Measurements from ENCODE around the gene PPM1H. TPM values are rescaled to one million over a fixed set of nuclear protein-coding genes. Genes with fewer than 3 reads are reported as not detected.
"Not testable (repeated sequence)": the region's sequence is repeated elsewhere in the genome, so short reads cannot be mapped to it uniquely, and the experiment has no call there.

PPM1H gene
- total RNA-seq, 1 donor from 2014 or later, result 7.2 TPM

GRCh38 chr12:62879228-62879627 lies 55.7 kb downstream of the PPM1H start:
- DNase-seq (ENCODE audit: extremely low read depth, low read depth, low spot score), result not testable (repeated sequence)

GRCh38 chr12:62878211-62878610 lies 56.7 kb downstream of the PPM1H start:
- no peak for DNase-seq (ENCODE audit: extremely low read depth, low read depth, low spot score)

GRCh38 chr12:62876938-62877548 lies 57.9 kb downstream of the PPM1H start:
- no peak for DNase-seq (ENCODE audit: extremely low read depth, low read depth, low spot score)

- DNase-seq (ENCODE audit: extremely low read depth, low read depth, low spot score), result no peak
Measured at GRCh38 chr12:62873826-62874448, 61.0 kb downstream of the PPM1H start.

- DNase-seq (ENCODE audit: extremely low read depth, low read depth, low spot score), result no peak
Measured at GRCh38 chr12:62873116-62873825, 61.7 kb downstream of the PPM1H start.

GRCh38 chr12:62868820-62869219 lies 66.1 kb downstream of the PPM1H start:
- no peak for DNase-seq (ENCODE audit: extremely low read depth, low read depth, low spot score)

- no peak for DNase-seq (ENCODE audit: extremely low read depth, low read depth, low spot score)
Measured at GRCh38 chr12:62866451-62867082, 68.4 kb downstream of the PPM1H start.

GRCh38 chr12:62865937-62866336 lies 69.0 kb downstream of the PPM1H start:
- DNase-seq (ENCODE audit: extremely low read depth, low read depth, low spot score), result no peak

- no peak for DNase-seq (ENCODE audit: extremely low read depth, low read depth, low spot score)
Measured at GRCh38 chr12:62865065-62865464, 69.9 kb downstream of the PPM1H start.

GRCh38 chr12:62862259-62862881 lies 72.6 kb downstream of the PPM1H start:
- DNase-seq (ENCODE audit: extremely low read depth, low read depth, low spot score), result no peak

- no peak for DNase-seq (ENCODE audit: extremely low read depth, low read depth, low spot score)
Measured at GRCh38 chr12:62861586-62861985, 73.4 kb downstream of the PPM1H start.

GRCh38 chr12:62860501-62861411 lies 74.2 kb downstream of the PPM1H start:
- DNase-seq (ENCODE audit: extremely low read depth, low read depth, low spot score), result no peak

GRCh38 chr12:62860020-62860419 lies 74.9 kb downstream of the PPM1H start:
- DNase-seq (ENCODE audit: extremely low read depth, low read depth, low spot score), result no peak

- no peak for DNase-seq (ENCODE audit: extremely low read depth, low read depth, low spot score)
Measured at GRCh38 chr12:62859321-62859737, 75.6 kb downstream of the PPM1H start.

- DNase-seq (ENCODE audit: extremely low read depth, low read depth, low spot score), result no peak
Measured at GRCh38 chr12:62856454-62856853, 78.5 kb downstream of the PPM1H start.

- no peak for DNase-seq (ENCODE audit: extremely low read depth, low read depth, low spot score)
Measured at GRCh38 chr12:62854024-62854423, 80.9 kb downstream of the PPM1H start.

- no peak for DNase-seq (ENCODE audit: extremely low read depth, low read depth, low spot score)
Measured at GRCh38 chr12:62849398-62849797, 85.6 kb downstream of the PPM1H start.

GRCh38 chr12:62848418-62848817 lies 86.5 kb downstream of the PPM1H start:
- no peak for DNase-seq (ENCODE audit: extremely low read depth, low read depth, low spot score)

GRCh38 chr12:62847709-62848108 lies 87.2 kb downstream of the PPM1H start:
- no peak for DNase-seq (ENCODE audit: extremely low read depth, low read depth, low spot score)

- no peak for DNase-seq (ENCODE audit: extremely low read depth, low read depth, low spot score)
Measured at GRCh38 chr12:62846491-62846890, 88.5 kb downstream of the PPM1H start.

All from glomerular endothelial cell (primary cell).